ENCODE measurements around the gene STK16. TPM values are rescaled to one million over a fixed set of nuclear protein-coding genes. Genes with fewer than 3 reads are reported as not detected.
A peak's percentile ranks its signal among the peaks of the same experiment; 100 is the strongest.

STK16 gene
- total and polyA plus RNA-seq, 4 experiments from 2014 or later = 15.3 to 21.1 (median 17.3) TPM

- no peak overlapping the region for H3K27ac ChIP-seq (ENCODE audit: low read depth, low read length)
Observed at GRCh38 chr2:219225350-219225749, 19.9 kb upstream of the STK16 start.

GRCh38 chr2:219228041-219228910 is 17.0 kb upstream of the STK16 start:
- peak overlapping the region; percentile 63 to 92 (median 75) for H3K27ac Mint-ChIP-seq
- Histone ChIP-seq H3K9me3 (ENCODE audit: control insufficient read depth in 1 of 2, low read length in 2 of 2) (no peaks in the 10 kb centered on the region), H3K36me3 (ENCODE audit: insufficient read depth, low read length) (peaks cover 53% of the 10 kb centered on the region), H3K27ac (ENCODE audit: low read depth, low read length) (peak overlapping the region; percentile 87), H3K27me3 (ENCODE audit: insufficient read depth, low read length) (no peaks in the 10 kb centered on the region), H3K4me1 (ENCODE audit: insufficient read depth, low read length) (peaks cover 49% of the 10 kb centered on the region), H3K4me3 (ENCODE audit: low read length in 2 of 2) (peak overlapping the region; percentile 62 to 69)
- no peaks in the 10 kb centered on the region for H3K27me3 Mint-ChIP-seq
- peak overlapping the region; percentile 78 to 99 (median 86) for H3K4me3 Mint-ChIP-seq
- no peak for DNase-seq
- ChIA-PET CTCF (ENCODE audit: partially characterized antibody) (interaction anchor here (1.0 to 4.1 kb wide), 8 partner anchors 11 to 69 kb away, joined by 3 to 25 read pairs (median 12); partner anchors contain the start of genes GLB1L, NHEJ1, SLC23A3 and STK16), POLR2A (ENCODE audit: partially characterized antibody) (interaction anchor here (1.2 to 17.6 kb wide), 20 partner anchors 9 to 161 kb away, joined by 4 to 684 read pairs (median 9); partner anchors contain the start of genes ABCB6, CNPPD1, DNAJB2 and DNPEP)
- peaks cover 40 to 63% of the 10 kb centered on the region in 2 donors for H3K36me3 Mint-ChIP-seq
- intact Hi-C loops (cut with micrococcal nuclease) = no loop called here
- peaks cover 0 to 2% (median 0%) of the 10 kb centered on the region in 8 donors for H3K9me3 Mint-ChIP-seq
- H3K4me1 Mint-ChIP-seq = peaks cover 26 to 70% (median 47%) of the 10 kb centered on the region in 4 donors

More at GRCh38 chr2:219225350-219225749, 19.9 kb upstream of the STK16 start:
- peaks cover 25% of the 10 kb centered on the region for H3K4me1 ChIP-seq (ENCODE audit: insufficient read depth, low read length)
- ChIA-PET CTCF (ENCODE audit: partially characterized antibody) (interaction anchor here (1.6 to 2.5 kb wide), 4 partner anchors 12 to 66 kb away, joined by 4 to 18 read pairs (median 11); partner anchors contain the start of genes NHEJ1 and TUBA4A), POLR2A (ENCODE audit: partially characterized antibody) (interaction anchor here (4.4 to 17.6 kb wide), 2 partner anchors 19 to 25 kb away, joined by 13 to 684 read pairs; partner anchors contain the start of genes GLB1L, STK16, TUBA4A and TUBA4B)
- H3K27me3 ChIP-seq (ENCODE audit: insufficient read depth, low read length) = no peaks in the 10 kb centered on the region
- peaks cover 34 to 63% of the 10 kb centered on the region in 2 donors for H3K36me3 Mint-ChIP-seq
- H3K27me3 Mint-ChIP-seq = no peaks in the 10 kb centered on the region
- H3K4me1 Mint-ChIP-seq = peaks cover 18 to 52% (median 30%) of the 10 kb centered on the region in 4 donors
- no peak overlapping the region for H3K4me3 ChIP-seq (ENCODE audit: low read length in 2 of 2)
- no peaks in the 10 kb centered on the region for H3K9me3 ChIP-seq (ENCODE audit: control insufficient read depth in 1 of 2, low read length in 2 of 2)
- H3K9me3 Mint-ChIP-seq = peaks cover 0 to 2% (median 0%) of the 10 kb centered on the region in 8 donors
- intact Hi-C loops (cut with micrococcal nuclease) = no loop called here
- peak overlapping the region in 1 of 7 donors; percentile 50 for H3K27ac Mint-ChIP-seq
- no peak overlapping the region for H3K4me3 Mint-ChIP-seq
- no peak for DNase-seq
- H3K36me3 ChIP-seq (ENCODE audit: insufficient read depth, low read length) = peaks cover 59% of the 10 kb centered on the region

DNA sequence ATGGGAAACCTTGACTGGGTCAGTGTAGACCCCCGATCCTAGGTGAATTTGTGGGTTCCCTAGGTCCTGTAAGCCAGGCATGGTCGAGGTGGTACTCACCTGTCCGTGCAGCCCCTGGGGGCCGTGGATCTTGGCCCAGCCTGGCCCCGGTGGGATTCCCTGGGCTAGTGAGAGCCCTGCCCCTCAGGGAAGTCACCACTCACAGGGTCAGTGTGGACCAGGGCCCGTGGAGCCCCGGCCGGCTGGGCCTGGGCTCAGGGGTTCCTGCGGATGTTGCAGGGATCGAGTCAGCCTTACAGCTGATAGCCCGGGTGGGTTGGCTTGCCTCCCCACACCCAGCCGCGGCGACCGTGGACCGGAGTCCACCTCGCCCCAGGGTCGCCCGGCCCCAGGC is 16.4 kb upstream of the STK16 start:
- peak overlapping the region; percentile 68 to 94 (median 84) for H3K27ac Mint-ChIP-seq
- Histone ChIP-seq H3K27ac (ENCODE audit: low read depth, low read length) (peak overlapping the region; percentile 87), H3K9me3 (ENCODE audit: control insufficient read depth in 1 of 2, low read length in 2 of 2) (no peaks in the 10 kb centered on the region), H3K27me3 (ENCODE audit: insufficient read depth, low read length) (no peaks in the 10 kb centered on the region), H3K4me1 (ENCODE audit: insufficient read depth, low read length) (peaks cover 49% of the 10 kb centered on the region), H3K4me3 (ENCODE audit: low read length in 2 of 2) (peak overlapping the region; percentile 62 to 69), H3K36me3 (ENCODE audit: insufficient read depth, low read length) (peaks cover 53% of the 10 kb centered on the region)
- peaks cover 0 to 2% (median 0%) of the 10 kb centered on the region in 8 donors for H3K9me3 Mint-ChIP-seq
- H3K4me3 Mint-ChIP-seq = peak overlapping the region; percentile 78 to 99 (median 86)
- intact Hi-C loops (cut with micrococcal nuclease) = loop anchor here (1.0 kb wide), 8 partner anchors 10 to 69 kb away; partner anchors contain the start of genes DNAJB2, GLB1L, NHEJ1 and STK16
- POLR2A ChIA-PET (ENCODE audit: partially characterized antibody) = interaction anchor here (1.2 to 17.6 kb wide), 24 partner anchors 7 to 160 kb away, joined by 4 to 684 read pairs (median 6); partner anchors contain the start of genes ABCB6, CNPPD1, DNAJB2 and DNPEP
- H3K36me3 Mint-ChIP-seq = peaks cover 41 to 63% of the 10 kb centered on the region in 2 donors
- no peak for DNase-seq
- H3K27me3 Mint-ChIP-seq = no peaks in the 10 kb centered on the region
- CTCF ChIA-PET (ENCODE audit: partially characterized antibody) = interaction anchor here (2.0 to 4.1 kb wide), 8 partner anchors 17 to 171 kb away, joined by 4 to 25 read pairs (median 13); partner anchors contain the start of genes DNAJB2, GLB1L, SLC23A3 and STK16
- H3K4me1 Mint-ChIP-seq = peaks cover 26 to 77% (median 47%) of the 10 kb centered on the region in 4 donors

- H3K27me3 Mint-ChIP-seq = no peaks in the 10 kb centered on the region
- peak within 1 kb of the TSS; percentile 94 to 98 (median 96) for H3K27ac Mint-ChIP-seq
- H3K36me3 ChIP-seq (ENCODE audit: insufficient read depth, low read length) = peaks cover 53% of the 10 kb centered on the region
- peaks cover 28 to 82% (median 51%) of the 10 kb centered on the region in 4 donors for H3K4me1 Mint-ChIP-seq
- H3K36me3 Mint-ChIP-seq = peaks cover 43 to 63% of the 10 kb centered on the region in 2 donors
- peak within 1 kb of the TSS; percentile 94 to 99 (median 96) for H3K4me3 Mint-ChIP-seq
- POLR2A ChIA-PET (ENCODE audit: partially characterized antibody) = interaction anchor here (1.0 to 17.6 kb wide), 29 partner anchors 8 to 159 kb away, joined by 3 to 684 read pairs (median 5); partner anchors contain the start of genes ABCB6, CNPPD1, DNAJB2 and DNPEP
- H3K4me3 ChIP-seq (ENCODE audit: low read length in 2 of 2) = peak within 1 kb of the TSS; percentile 63 to 69
- no peaks in the 10 kb centered on the region for H3K9me3 ChIP-seq (ENCODE audit: control insufficient read depth in 1 of 2, low read length in 2 of 2)
- intact Hi-C loops (cut with micrococcal nuclease) = loop anchor here (1.0 kb wide), 8 partner anchors 10 to 69 kb away; partner anchors contain the start of genes DNAJB2, GLB1L, NHEJ1 and STK16
- CTCF ChIA-PET (ENCODE audit: partially characterized antibody) = interaction anchor here (1.0 to 4.1 kb wide), 12 partner anchors 16 to 172 kb away, joined by 3 to 25 read pairs (median 11); partner anchors contain the start of genes DNAJB2, GLB1L, SLC23A3 and STK16
- H3K4me1 ChIP-seq (ENCODE audit: insufficient read depth, low read length) = peaks cover 49% of the 10 kb centered on the region
- no peaks in the 10 kb centered on the region for H3K27me3 ChIP-seq (ENCODE audit: insufficient read depth, low read length)
- peak; percentile 98 to 100 (median 99) for DNase-seq
- peak within 1 kb of the TSS; percentile 87 for H3K27ac ChIP-seq (ENCODE audit: low read depth, low read length)
- H3K9me3 Mint-ChIP-seq = peaks cover 0 to 2% (median 0%) of the 10 kb centered on the region in 8 donors
Observed at GRCh38 chr2:219229305-219230058, 15.8 kb upstream of the STK16 start, which contains the start of the genes ANKZF1 and ATG9A. ANKZF1 (plus strand) TSS chr2:219229806; CDS start chr2:219230258, 452 bp downstream. ATG9A (minus strand) TSS chr2:219229636; CDS start chr2:219228024, 1,612 bp downstream.

GRCh38 chr2:219230059-219230540 is 15.2 kb upstream of the STK16 start:
- Mint-ChIP-seq H3K36me3 (peaks cover 43 to 62% of the 10 kb centered on the region in 2 donors), H3K4me3 (peak overlapping the region; percentile 94 to 99 (median 96)), H3K9me3 (no peaks in the 10 kb centered on the region), H3K27ac (peak overlapping the region; percentile 94 to 98 (median 96)), H3K4me1 (peaks cover 26 to 82% (median 50%) of the 10 kb centered on the region in 4 donors), H3K27me3 (no peaks in the 10 kb centered on the region)
- Histone ChIP-seq H3K4me3 (ENCODE audit: low read length in 2 of 2) (peak overlapping the region; percentile 63 to 69), H3K27me3 (ENCODE audit: insufficient read depth, low read length) (no peaks in the 10 kb centered on the region), H3K9me3 (ENCODE audit: control insufficient read depth in 1 of 2, low read length in 2 of 2) (no peaks in the 10 kb centered on the region), H3K36me3 (ENCODE audit: insufficient read depth, low read length) (peaks cover 53% of the 10 kb centered on the region), H3K27ac (ENCODE audit: low read depth, low read length) (peak overlapping the region; percentile 87), H3K4me1 (ENCODE audit: insufficient read depth, low read length) (peaks cover 49% of the 10 kb centered on the region)
- intact Hi-C loops (cut with micrococcal nuclease) = no loop called here
- peak in 1 of 5 donors; percentile 54 for DNase-seq
- ChIA-PET CTCF (ENCODE audit: partially characterized antibody) (interaction anchor here (1.0 to 4.1 kb wide), 11 partner anchors 15 to 172 kb away, joined by 3 to 25 read pairs (median 11); partner anchors contain the start of genes DNAJB2, GLB1L, SLC23A3 and STK16), POLR2A (ENCODE audit: partially characterized antibody) (interaction anchor here (1.0 to 17.6 kb wide), 28 partner anchors 7 to 159 kb away, joined by 3 to 684 read pairs (median 6); partner anchors contain the start of genes ABCB6, CNPPD1, DNAJB2 and DNPEP)

DNA sequence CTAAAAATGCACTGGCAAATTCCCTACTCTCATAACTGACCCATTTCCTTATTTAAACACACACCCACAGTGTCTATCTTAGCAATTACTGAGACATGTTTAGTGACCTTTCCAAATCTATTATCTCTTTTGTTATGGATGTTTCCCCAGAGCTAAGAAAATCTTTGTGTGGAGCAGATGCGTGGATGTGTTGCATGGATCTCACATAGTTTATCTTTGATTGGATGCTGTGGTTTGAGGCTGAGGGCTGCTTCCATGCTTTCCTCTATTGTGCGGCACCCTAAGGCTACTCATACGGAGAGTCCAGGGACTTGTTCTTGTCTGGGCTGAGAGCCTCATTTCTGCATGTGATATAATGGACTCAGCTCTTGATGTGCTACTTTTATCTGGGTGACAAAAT is 10.9 kb upstream of the STK16 start:
- Histone ChIP-seq H3K9me3 (ENCODE audit: control insufficient read depth in 1 of 2, low read length in 2 of 2) (no peaks in the 10 kb centered on the region), H3K4me3 (ENCODE audit: low read length in 2 of 2) (no peak overlapping the region), H3K27me3 (ENCODE audit: insufficient read depth, low read length) (no peaks in the 10 kb centered on the region), H3K36me3 (ENCODE audit: insufficient read depth, low read length) (peaks cover 65% of the 10 kb centered on the region), H3K27ac (ENCODE audit: low read depth, low read length) (no peak overlapping the region), H3K4me1 (ENCODE audit: insufficient read depth, low read length) (peaks cover 26% of the 10 kb centered on the region)
- H3K9me3 Mint-ChIP-seq = no peaks in the 10 kb centered on the region
- H3K27ac Mint-ChIP-seq = no peak overlapping the region
- no peak for DNase-seq
- H3K27me3 Mint-ChIP-seq = no peaks in the 10 kb centered on the region
- peaks cover 63 to 74% of the 10 kb centered on the region in 2 donors for H3K36me3 Mint-ChIP-seq
- peaks cover 10 to 52% (median 28%) of the 10 kb centered on the region in 4 donors for H3K4me1 Mint-ChIP-seq
- intact Hi-C loops (cut with micrococcal nuclease) = no loop called here
- ChIA-PET POLR2A (ENCODE audit: partially characterized antibody) (interaction anchor here (1.0 to 17.6 kb wide), 4 partner anchors 16 to 45 kb away, joined by 3 to 684 read pairs (median 6); partner anchors contain the start of genes ABCB6, DNAJB2, GLB1L and STK16), CTCF (ENCODE audit: partially characterized antibody) (interaction anchor here (0.9 to 1.9 kb wide), 3 partner anchors 11 to 63 kb away, joined by 3 to 7 read pairs (median 3); partner anchors contain the start of genes GLB1L and STK16)
- H3K4me3 Mint-ChIP-seq = no peak overlapping the region

All from CD4-positive, alpha-beta memory T cell (primary cell).